Measurements from ENCODE around the gene EPHA7. TPM values are rescaled to one million over a fixed set of nuclear protein-coding genes. Genes with fewer than 3 reads are reported as not detected.

EPHA7 gene
- total and polyA plus RNA-seq, 2 of the 4 experiments (the other 2 are of a cell fraction) = not detected

GRCh38 chr6:93193868-93194267 is 225.5 kb downstream of the EPHA7 start:
- intact Hi-C loops (cut with micrococcal nuclease) = no loop called here
- dilution Hi-C loops (cut with HindIII; ENCODE audit: low sequenced_read_pairs, unreplicated experiment) = no loop called here
- POLR2A ChIA-PET (ENCODE audit: unreplicated experiment) = no interaction called here

More at GRCh38 chr6:93193868-93194267, 225.5 kb downstream of the EPHA7 start:
- CTCF ChIA-PET = no interaction called here
- no peak overlapping the region for H3K4me2 ChIP-seq (ENCODE audit: low read depth, low read length)
- no peak for DNase-seq
- no peaks in the 10 kb centered on the region for H3K9me3 ChIP-seq (ENCODE audit: control insufficient read depth, insufficient read depth, low read length)
- H3K36me3 ChIP-seq (ENCODE audit: control insufficient read depth, insufficient read depth, low read length) = no peaks in the 10 kb centered on the region
- no peak overlapping the region for H4K91ac ChIP-seq (ENCODE audit: insufficient read depth, low read depth, low read length)
- H3K79me1 ChIP-seq (ENCODE audit: low read depth in 1 of 2, low read length in 2 of 2) = no peaks in the 10 kb centered on the region
- no TSS peak for BruUV-seq (replicated peaks)
- H3K27ac ChIP-seq (ENCODE audit: insufficient read depth, low read length) = no peak overlapping the region
- whole genome bisulfite sequencing, 2 experiments (ENCODE audit: extremely low coverage in 2 of 2, insufficient read length in 1 of 2) = no CpG with 5 or more reads among the region's 2 CpGs
- no peaks in the 10 kb centered on the region for H4K20me1 ChIP-seq (ENCODE audit: insufficient read depth, low read length)
- TF ChIP-seq NFE2L2 (IDR thresholded peaks at IDR 0.05; ENCODE audit: low read depth, low read length) = no peak
- TF ChIP-seq SMC3 (IDR thresholded peaks at IDR 0.05; ENCODE audit: low read depth, low read length) = no peak
- no peak for TF ChIP-seq BHLHE40 (IDR thresholded peaks at IDR 0.05; ENCODE audit: low read depth, low read length)
- TF ChIP-seq MXI1 (IDR thresholded peaks at IDR 0.05; ENCODE audit: borderline replicate concordance, low read depth, low read length) = no peak
- no peak for TF ChIP-seq MAFK (IDR thresholded peaks at IDR 0.05; ENCODE audit: low read depth, low read length)
- no peak overlapping the region for H2AK9ac ChIP-seq (replicated peaks; ENCODE audit: low read depth, low read length, poor library complexity)
- no peak overlapping the region for H2BK20ac ChIP-seq (ENCODE audit: low read depth, low read length)
- H3K4me3 ChIP-seq (ENCODE audit: insufficient read depth, low read depth, low read length) = no peak overlapping the region
- H3K56ac ChIP-seq (ENCODE audit: extremely low read depth, insufficient read depth, low read length) = no peak overlapping the region
- H3K4me1 ChIP-seq (ENCODE audit: control insufficient read depth, insufficient read depth, low read length) = no peaks in the 10 kb centered on the region
- no peak overlapping the region for H2AFZ ChIP-seq (replicated peaks; ENCODE audit: low read length, poor library complexity)
- H3K9ac ChIP-seq (ENCODE audit: low read depth, low read length) = no peak overlapping the region
- no peak overlapping the region for H2BK120ac ChIP-seq (ENCODE audit: low read depth, low read length)
- no peak overlapping the region for H3K14ac ChIP-seq (replicated peaks; ENCODE audit: low read depth, low read length)
- no peak overlapping the region for H2BK5ac ChIP-seq (ENCODE audit: low read depth, low read length, poor library complexity, severe bottlenecking)
- H3K27me3 ChIP-seq (ENCODE audit: control insufficient read depth, insufficient read depth, low read length) = no peaks in the 10 kb centered on the region
- no peak overlapping the region for H2BK15ac ChIP-seq (ENCODE audit: low read depth, low read length)
- in situ Hi-C loops (cut with MboI; ENCODE audit: low sequenced_read_pairs) = no loop called here
- no peaks in the 10 kb centered on the region for H3K9me1 ChIP-seq (ENCODE audit: insufficient read depth, low read length)
- no peak overlapping the region for H3K18ac ChIP-seq (ENCODE audit: low read depth, low read length)
- H2AK5ac ChIP-seq (ENCODE audit: low read depth, low read length) = no peak overlapping the region
- no peak overlapping the region for H3K23ac ChIP-seq (ENCODE audit: low read depth, low read length)
- no peak overlapping the region for H4K8ac ChIP-seq (ENCODE audit: low read depth in 2 of 2, low read length in 2 of 2)
- H3K4ac ChIP-seq (ENCODE audit: low read depth, low read length) = no peak overlapping the region
- H4K5ac ChIP-seq (ENCODE audit: low read depth, low read length) = no peak overlapping the region
- no peak for ATAC-seq (ENCODE audit: low read depth)
